Activated CD8-positive, alpha-beta memory T cell treated with anti-CD3 and anti-CD28 coated beads, Interleukin-2, amount 10 ng/mL, durations not matched to agents 7 days and 5 days (primary cell): Measurements from ENCODE around the gene SH3BP5L. TPM values are rescaled to one million over a fixed set of nuclear protein-coding genes. Genes with fewer than 3 reads are reported as not detected.
"Not testable (repeated sequence)": the region's sequence is repeated elsewhere in the genome, so short reads cannot be mapped to it uniquely, and the experiment has no call there.

Source experiments
- ATAC-seq: fragments of 150-1000 bp; cut with Tn5 transposase; one replicate; pipeline ENCODE4 v1.10.0; 2021; ENCODE audit warnings: moderate library complexity
- CTCF ChIA-PET: fragments of 350-600 bp; sonication (Branson Sonifier 250); formaldehyde crosslinking; loops from one replicate; lab custom pipeline; 2021; ENCODE audit warnings: antibody characterized with exemption; lab: Charles Lee
- DNase-seq: peaks from one replicate; pipeline ENCODE4 v3.0.0-alpha.2; 2020
- H3K27ac Mint-ChIP-seq: one replicate; pipeline ENCODE4 v1.8.0; 2021; ENCODE audit warnings: mild to moderate bottlenecking, mixed read lengths
- H3K27me3 Mint-ChIP-seq: one replicate; pipeline ENCODE4 v1.8.0; 2021; ENCODE audit warnings: mixed read lengths
- H3K36me3 Mint-ChIP-seq: one replicate; pipeline ENCODE4 v1.8.0; 2021; ENCODE audit warnings: mild to moderate bottlenecking, mixed read lengths
- H3K4me1 Mint-ChIP-seq: one replicate; pipeline ENCODE4 v1.8.0; 2021; ENCODE audit warnings: mixed read lengths
- H3K4me3 Mint-ChIP-seq: one replicate; pipeline ENCODE4 v1.8.0; 2021; ENCODE audit warnings: mild to moderate bottlenecking, moderate library complexity, mixed read lengths
- H3K9me3 Mint-ChIP-seq: one replicate; pipeline ENCODE4 v1.8.0; 2022; ENCODE audit warnings: low read depth, mixed read lengths
- microRNA-seq: library from miRNA; unstranded; fragments of <30 nt; microRNA quantifications from one replicate; pipeline ENCODE4 v1.2.0, GENCODE V29; 2022
- total RNA-seq, 2 experiments: library from RNA; stranded (reverse); gene quantifications; one replicate each; pipeline ENCODE4 v1.2.3, GENCODE V29; 2021

The SH3BP5L gene
- total RNA-seq, 2 experiments from 2014 or later = 27.4 to 27.9 TPM

GRCh38 chr1:248790456-248790855 is 35.3 kb downstream of the SH3BP5L start:
- peaks cover 4% of the 10 kb centered on the region for H3K36me3 Mint-ChIP-seq

GRCh38 chr1:248789337-248789736 is 36.4 kb downstream of the SH3BP5L start:
- CTCF ChIA-PET = interaction anchor here (0.6 to 1.3 kb wide), 2 partner anchors 17 to 30 kb away, joined by 3 to 5 read pairs; no protein-coding TSS in a partner anchor
- H3K27me3 Mint-ChIP-seq = peaks cover 23% of the 10 kb centered on the region
- peak; percentile 2 for DNase-seq
- not testable (repeated sequence) for H3K4me3 Mint-ChIP-seq, H3K27ac Mint-ChIP-seq, H3K9me3 Mint-ChIP-seq, H3K36me3 Mint-ChIP-seq, ATAC-seq
- H3K4me1 Mint-ChIP-seq = peaks cover 29% of the 10 kb centered on the region

More at GRCh38 chr1:248790456-248790855, 35.3 kb downstream of the SH3BP5L start:
- ATAC-seq (no peak), DNase-seq (no peak)
- H3K27ac Mint-ChIP-seq = no peak overlapping the region
- no peak overlapping the region for H3K4me3 Mint-ChIP-seq
- peaks cover 27% of the 10 kb centered on the region for H3K27me3 Mint-ChIP-seq
- H3K4me1 Mint-ChIP-seq = peaks cover 29% of the 10 kb centered on the region
- H3K9me3 Mint-ChIP-seq = no peaks in the 10 kb centered on the region
- CTCF ChIA-PET = interaction anchor here (1.3 kb wide), 1 partner anchor 16 kb away, joined by 3 read pairs; no protein-coding TSS in a partner anchor

GRCh38 chr1:248788327-248788726 is 37.4 kb downstream of the SH3BP5L start:
- ATAC-seq (no peak), DNase-seq (peak; percentile 18)
- CTCF ChIA-PET = no interaction called here
- Mint-ChIP-seq H3K9me3 (no peaks in the 10 kb centered on the region), H3K4me1 (peaks cover 21% of the 10 kb centered on the region), H3K36me3 (no peaks in the 10 kb centered on the region), H3K4me3 (no peak overlapping the region), H3K27ac (no peak overlapping the region), H3K27me3 (peaks cover 18% of the 10 kb centered on the region)

- Mint-ChIP-seq H3K4me3 (no peak overlapping the region), H3K27ac (no peak overlapping the region), H3K36me3 (no peaks in the 10 kb centered on the region), H3K9me3 (no peaks in the 10 kb centered on the region), H3K27me3 (peaks cover 18% of the 10 kb centered on the region), H3K4me1 (peaks cover 15% of the 10 kb centered on the region)
- ATAC-seq (no peak), DNase-seq (peak; percentile 2)
- CTCF ChIA-PET = no interaction called here
Measured at GRCh38 chr1:248787430-248787829, 38.3 kb downstream of the SH3BP5L start.

- no peak overlapping the region for H3K27ac Mint-ChIP-seq
- ATAC-seq (peak; percentile 76), DNase-seq (peak; percentile 48)
- CTCF ChIA-PET = no interaction called here
- no peak overlapping the region for H3K4me3 Mint-ChIP-seq
- no peaks in the 10 kb centered on the region for H3K36me3 Mint-ChIP-seq
- no peaks in the 10 kb centered on the region for H3K9me3 Mint-ChIP-seq
- peaks cover 13% of the 10 kb centered on the region for H3K4me1 Mint-ChIP-seq
- H3K27me3 Mint-ChIP-seq = peaks cover 26% of the 10 kb centered on the region
Measured at GRCh38 chr1:248786156-248786555, 39.6 kb downstream of the SH3BP5L start.

GRCh38 chr1:248783367-248783766 is 42.3 kb downstream of the SH3BP5L start:
- Mint-ChIP-seq H3K27me3 (peaks cover 17% of the 10 kb centered on the region), H3K27ac (no peak overlapping the region), H3K36me3 (no peaks in the 10 kb centered on the region), H3K9me3 (peaks cover 3% of the 10 kb centered on the region), H3K4me1 (peaks cover 13% of the 10 kb centered on the region), H3K4me3 (no peak overlapping the region)
- CTCF ChIA-PET = no interaction called here
- no peak for ATAC-seq
- DNase-seq = peak; percentile 33

- no peak for ATAC-seq
Measured at GRCh38 chr1:248782416-248783141, 43.1 kb downstream of the SH3BP5L start.

GRCh38 chr1:248779350-248779749 is 46.4 kb downstream of the SH3BP5L start:
- CTCF ChIA-PET = no interaction called here
- no peaks in the 10 kb centered on the region for H3K36me3 Mint-ChIP-seq
- H3K4me3 Mint-ChIP-seq = no peak overlapping the region
- H3K27me3 Mint-ChIP-seq = peaks cover 12% of the 10 kb centered on the region
- DNase-seq = peak; percentile 15
- H3K4me1 Mint-ChIP-seq = no peaks in the 10 kb centered on the region
- ATAC-seq = no peak
- peaks cover 3% of the 10 kb centered on the region for H3K9me3 Mint-ChIP-seq
- no peak overlapping the region for H3K27ac Mint-ChIP-seq

More at GRCh38 chr1:248782416-248783141, 43.1 kb downstream of the SH3BP5L start:
- CTCF ChIA-PET = no interaction called here
- Mint-ChIP-seq H3K4me1 (peaks cover 13% of the 10 kb centered on the region), H3K4me3 (no peak overlapping the region), H3K36me3 (no peaks in the 10 kb centered on the region), H3K9me3 (peaks cover 3% of the 10 kb centered on the region), H3K27me3 (peaks cover 14% of the 10 kb centered on the region), H3K27ac (no peak overlapping the region)
- peak; percentile 8 for DNase-seq

- H3K4me1 Mint-ChIP-seq = no peaks in the 10 kb centered on the region
- H3K27me3 Mint-ChIP-seq = peaks cover 12% of the 10 kb centered on the region
- H3K36me3 Mint-ChIP-seq = no peaks in the 10 kb centered on the region
- no peak for ATAC-seq
- H3K4me3 Mint-ChIP-seq = no peak overlapping the region
- peaks cover 3% of the 10 kb centered on the region for H3K9me3 Mint-ChIP-seq
- DNase-seq = peak; percentile 9
- H3K27ac Mint-ChIP-seq = no peak overlapping the region
- CTCF ChIA-PET = no interaction called here
Measured at GRCh38 chr1:248778906-248779305, 46.8 kb downstream of the SH3BP5L start.

GRCh38 chr1:248776991-248777390 is 48.7 kb downstream of the SH3BP5L start:
- DNase-seq = peak; percentile 9
- Mint-ChIP-seq H3K36me3 (no peaks in the 10 kb centered on the region), H3K4me1 (no peaks in the 10 kb centered on the region), H3K4me3 (no peak overlapping the region), H3K9me3 (peaks cover 3% of the 10 kb centered on the region), H3K27ac (no peak overlapping the region), H3K27me3 (peaks cover 11% of the 10 kb centered on the region)
- no peak for ATAC-seq
- CTCF ChIA-PET = no interaction called here

- Mint-ChIP-seq H3K4me1 (no peaks in the 10 kb centered on the region), H3K4me3 (no peak overlapping the region), H3K9me3 (peaks cover under 1% of the 10 kb centered on the region), H3K27ac (no peak overlapping the region), H3K36me3 (no peaks in the 10 kb centered on the region), H3K27me3 (peaks cover 12% of the 10 kb centered on the region)
- DNase-seq (no peak), ATAC-seq (no peak)
- CTCF ChIA-PET = no interaction called here
Measured at GRCh38 chr1:248775441-248775840, 50.3 kb downstream of the SH3BP5L start.

Small RNA genes lying within 50 kb of the gene (microRNA-seq; reads per million reads assigned to microRNA genes)
- gene MIR3124 = 2.1 reads per million

Other genes starting within 250 kb of the SH3BP5L start
- gene OR2T10, start 228.2 kb downstream of the SH3BP5L start, total RNA-seq = not detected
- gene OR2T11, start 190.8 kb downstream of the SH3BP5L start, total RNA-seq = not detected
- gene OR2T35, start 180.6 kb downstream of the SH3BP5L start, total RNA-seq = not detected
- gene OR2T27, start 170.4 kb downstream of the SH3BP5L start, total RNA-seq = not detected
- not detected for gene OR14I1, start 123.1 kb downstream of the SH3BP5L start, total RNA-seq
- gene LYPD8, start 70.2 kb downstream of the SH3BP5L start, total RNA-seq = not detected
- 10 to 100 TPM; 53.8 to 72.3 TPM for gene ZNF672, start 12.3 kb upstream of the SH3BP5L start, total RNA-seq
- 10 to 100 TPM; 70.5 to 74.9 TPM for gene ZNF692, start 33.2 kb upstream of the SH3BP5L start, total RNA-seq
- gene PGBD2, start 80.3 kb upstream of the SH3BP5L start, total RNA-seq = 1 to 10 TPM; 6.3 to 7.7 TPM